Stimulated activated CD4-positive, alpha-beta T cell treated with anti-CD3 and anti-CD28 coated beads, Interleukin-2, amount 100 ng/mL, for 24 hours (primary cell): ENCODE data around the gene GRM4.

Experiments
- DNase-seq, 2 donors: peaks; one replicate each; pipeline ENCODE4 v3.0.0-alpha.2; 2020

The GRM4 gene

DNA sequence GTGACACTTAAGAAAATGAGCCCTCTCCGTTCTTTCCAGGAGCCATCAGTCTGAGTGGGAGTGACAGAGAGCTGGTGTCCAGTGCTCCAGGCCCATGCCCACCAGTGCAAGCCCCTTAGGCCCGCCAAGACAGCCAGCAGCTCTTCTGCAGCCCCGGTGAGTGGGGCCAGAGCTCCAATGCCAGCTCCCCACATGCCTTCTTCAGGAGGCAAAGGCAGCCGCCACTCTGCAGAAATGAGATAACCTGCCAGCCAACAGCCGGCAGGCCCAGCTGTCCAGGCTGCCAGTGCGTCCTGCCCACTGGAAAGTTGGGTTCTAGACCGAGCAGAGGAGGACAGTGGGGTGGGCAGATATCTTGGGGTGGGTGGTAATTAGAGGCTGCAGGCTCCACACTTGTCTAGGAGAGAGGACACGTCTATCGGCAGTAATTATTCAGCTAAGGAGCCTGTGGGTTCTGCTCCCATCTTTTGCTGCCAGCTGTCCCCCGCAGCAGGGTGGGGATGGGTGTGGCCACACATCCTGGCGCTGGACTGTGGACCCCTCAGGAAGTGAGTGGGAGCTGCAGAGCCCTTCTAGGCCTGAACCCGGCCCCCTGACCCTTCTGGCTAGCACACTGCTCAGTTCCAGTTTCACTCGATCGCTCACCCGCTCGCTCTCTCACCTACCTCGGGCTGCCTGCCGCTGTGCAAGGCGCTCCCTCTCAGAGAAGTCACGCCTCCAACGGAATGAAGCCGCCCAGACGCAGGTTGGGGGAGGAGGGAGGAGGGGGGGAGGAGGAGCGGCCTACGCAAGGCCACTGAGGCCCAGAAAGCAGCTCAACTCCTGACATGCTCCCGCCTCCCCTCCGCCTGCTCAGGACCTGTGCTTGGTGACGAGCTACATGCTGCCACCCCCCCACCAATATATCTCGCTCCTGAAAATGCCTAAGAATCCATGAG lies 3.6 kb downstream of the GRM4 start:
- DNase-seq: peak in 1 of 2 donors; percentile 35

DNA sequence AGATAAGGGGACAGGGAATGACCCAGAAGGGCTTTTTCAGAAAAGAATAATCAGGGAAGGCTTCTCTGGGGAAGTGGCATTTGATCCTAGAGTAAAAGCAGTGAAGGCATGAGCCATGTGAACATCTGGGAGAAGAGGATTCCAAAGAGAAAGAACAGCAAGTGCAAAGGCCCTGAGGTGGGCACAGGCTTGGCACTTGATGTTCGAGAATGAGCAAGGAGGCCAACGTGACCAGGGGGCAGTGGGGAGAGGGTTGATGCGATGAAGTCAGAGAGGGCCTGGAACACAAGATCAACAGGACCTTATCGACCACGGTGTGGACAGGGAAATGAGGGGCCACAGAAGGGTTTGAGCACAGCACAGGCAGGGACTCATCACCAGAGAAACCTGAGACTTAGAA lies 5.8 kb downstream of the GRM4 start:
- no peak for DNase-seq

DNA sequence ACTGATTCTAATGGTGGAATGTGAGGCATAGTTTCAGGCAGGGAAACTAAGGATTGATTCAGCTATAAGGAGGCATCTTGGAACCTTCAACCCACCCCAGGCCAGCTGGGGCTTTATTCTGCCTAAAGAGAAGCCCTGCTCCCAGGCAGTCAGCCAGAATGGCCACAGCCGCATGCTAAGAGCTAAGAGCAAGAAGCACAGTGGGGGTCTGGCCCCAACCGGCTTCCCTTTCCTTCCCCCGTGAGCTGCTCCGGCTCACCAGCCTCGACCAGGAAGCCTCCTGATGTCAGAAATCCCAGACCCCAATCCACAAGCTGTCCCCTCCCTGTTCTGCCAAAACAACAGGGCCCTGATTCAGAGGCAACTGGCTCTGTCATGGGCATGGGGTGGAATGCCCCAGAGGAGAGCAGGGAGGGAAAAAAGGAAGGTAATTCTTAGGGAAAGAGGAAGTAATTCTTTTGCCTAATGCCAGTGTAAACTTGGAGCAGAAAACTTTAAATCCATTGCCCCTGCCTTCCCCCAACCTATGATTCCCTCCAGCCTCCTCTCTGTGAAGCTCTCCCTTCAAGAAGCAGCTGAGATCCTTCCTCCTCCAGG lies 6.9 kb downstream of the GRM4 start:
- no peak for DNase-seq

DNA sequence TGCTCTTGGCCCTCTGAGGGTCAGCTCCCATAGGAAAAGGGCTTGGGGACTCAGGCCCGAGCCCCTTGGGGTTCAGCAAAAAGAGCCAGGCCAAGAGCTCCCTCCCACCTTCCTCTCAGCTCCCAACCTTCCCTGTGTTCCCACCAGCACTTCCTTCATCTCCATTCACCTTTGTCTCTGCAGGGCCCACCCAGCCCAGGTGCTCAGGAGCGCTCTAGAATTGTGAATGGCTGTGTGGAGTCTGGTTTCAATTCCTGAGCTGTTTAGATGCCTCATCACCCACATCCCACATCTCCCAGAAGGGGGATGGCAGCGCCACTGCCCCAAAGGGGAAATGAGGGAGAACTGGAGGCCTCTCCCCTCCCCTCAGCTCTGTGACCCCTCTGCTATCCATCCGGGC lies 7.7 kb downstream of the GRM4 start:
- no peak for DNase-seq

DNA sequence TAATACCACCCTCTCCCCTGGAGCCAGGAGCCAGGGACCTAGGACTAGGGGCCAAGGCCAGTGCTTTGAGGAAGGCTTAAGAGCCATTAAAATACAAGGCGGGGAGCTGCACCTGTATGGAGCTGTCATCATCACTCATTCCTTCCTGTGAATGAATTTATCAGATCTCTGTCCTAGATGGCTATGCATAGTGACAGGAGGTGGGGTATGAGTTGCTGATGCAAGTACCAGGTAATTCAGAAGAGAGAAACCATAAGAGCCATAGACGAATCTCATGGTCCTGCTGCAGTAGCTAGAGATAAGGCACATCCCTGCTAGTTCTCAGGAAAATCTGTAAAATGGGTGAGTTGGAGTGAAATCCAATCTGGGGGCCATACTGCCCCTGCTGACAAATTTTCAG lies 10.3 kb downstream of the GRM4 start:
- DNase-seq: no peak

DNA sequence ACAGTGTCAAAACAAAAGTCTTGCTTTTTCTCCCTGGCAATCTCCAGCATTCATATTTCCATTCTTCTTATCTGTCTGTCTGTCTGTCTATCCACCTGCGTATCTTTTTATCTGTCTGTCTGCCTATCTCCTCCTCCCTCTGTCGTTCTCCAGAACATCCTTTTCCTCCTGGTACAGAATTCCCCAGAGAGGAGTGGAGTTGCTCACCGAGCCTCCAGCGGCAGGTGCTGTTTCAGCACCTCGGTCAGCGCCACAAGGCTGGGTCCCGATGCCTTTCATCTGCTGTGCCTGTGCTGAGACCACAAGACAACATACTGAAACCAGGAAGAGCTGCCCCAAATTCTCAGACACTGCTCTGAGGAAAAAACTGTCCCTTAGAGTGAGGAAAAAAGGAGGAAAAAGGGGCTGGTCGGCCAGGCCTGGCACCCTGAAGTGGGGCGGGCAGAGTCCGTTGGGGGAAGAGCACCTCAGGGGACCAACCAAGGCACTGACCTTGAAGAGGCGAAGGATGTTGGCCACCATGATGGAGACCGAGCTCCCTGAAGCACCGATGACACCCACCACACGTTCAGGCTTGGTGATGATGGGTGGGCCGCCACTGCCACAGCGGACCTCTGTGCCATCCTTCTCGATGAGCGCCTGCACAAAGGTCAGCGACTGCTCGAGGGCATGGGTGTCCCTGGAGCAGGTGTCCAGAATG lies 13.3 kb downstream of the GRM4 start:
- peak; percentile 40 to 45 for DNase-seq

GRCh38 chr6:34131326-34132290 lies 14.3 kb downstream of the GRM4 start:
- DNase-seq: no peak

DNA sequence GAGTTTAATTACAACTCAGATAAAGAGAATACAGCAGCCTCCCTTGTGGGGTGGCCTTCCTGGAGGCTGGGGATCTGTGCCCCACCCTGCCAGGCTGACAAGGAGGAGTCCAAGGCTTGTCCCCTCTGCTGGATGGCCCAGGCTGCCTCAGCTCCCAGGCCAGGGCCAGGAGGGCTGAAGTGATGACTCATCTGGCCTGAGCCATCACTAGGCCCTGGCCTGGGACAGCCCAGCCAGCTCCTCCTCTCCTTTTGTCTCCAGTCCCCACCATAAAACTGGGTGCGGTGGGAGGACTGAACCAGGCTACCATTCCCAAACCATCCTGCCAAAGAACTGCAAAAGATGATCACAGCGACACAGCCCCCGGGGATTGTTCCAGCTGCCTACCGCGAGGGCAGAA lies 15.0 kb downstream of the GRM4 start:
- no peak for DNase-seq

DNA sequence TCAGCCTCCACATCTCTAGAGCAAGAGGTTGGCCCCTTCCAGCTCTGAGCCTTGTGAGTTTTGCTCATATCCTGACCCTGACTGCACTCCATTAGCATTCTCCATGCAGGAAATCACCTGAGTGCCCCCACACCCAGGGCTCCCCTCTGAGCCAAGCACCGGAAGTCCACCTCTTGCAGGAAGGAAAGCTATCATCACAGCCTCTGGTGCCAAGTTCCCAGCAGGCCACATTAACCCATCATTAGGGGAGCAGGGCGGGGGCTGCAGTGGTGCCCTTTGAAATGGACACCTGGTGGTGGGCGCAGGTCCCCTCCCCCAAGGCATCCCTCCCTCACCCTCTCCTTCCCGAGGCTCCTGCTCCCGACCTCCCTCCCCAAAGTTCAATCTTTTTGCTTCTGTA lies 16.1 kb downstream of the GRM4 start:
- no peak for DNase-seq

DNA sequence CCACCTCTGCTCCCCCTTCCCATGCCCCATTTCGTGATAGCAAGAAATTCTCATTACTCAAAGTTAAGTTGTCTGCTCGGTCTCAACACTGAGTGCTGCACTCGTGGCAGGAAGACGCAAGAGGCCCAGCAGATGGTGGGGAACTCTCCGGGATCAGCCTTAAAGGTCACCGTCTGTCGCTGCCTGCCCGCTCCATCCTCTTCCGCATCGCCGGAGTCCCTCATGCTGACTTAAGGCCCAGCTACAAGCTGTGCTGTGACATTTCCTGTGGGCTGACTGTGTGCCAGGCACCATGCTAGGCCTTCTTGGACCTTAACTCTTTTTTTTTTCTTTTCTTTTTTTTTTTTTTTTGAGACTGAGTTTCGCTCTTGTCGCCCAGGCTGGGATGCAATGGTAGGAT lies 17.8 kb downstream of the GRM4 start:
- no peak for DNase-seq

GRCh38 chr6:34126419-34126818 lies 19.5 kb downstream of the GRM4 start:
- DNase-seq: no peak

DNA sequence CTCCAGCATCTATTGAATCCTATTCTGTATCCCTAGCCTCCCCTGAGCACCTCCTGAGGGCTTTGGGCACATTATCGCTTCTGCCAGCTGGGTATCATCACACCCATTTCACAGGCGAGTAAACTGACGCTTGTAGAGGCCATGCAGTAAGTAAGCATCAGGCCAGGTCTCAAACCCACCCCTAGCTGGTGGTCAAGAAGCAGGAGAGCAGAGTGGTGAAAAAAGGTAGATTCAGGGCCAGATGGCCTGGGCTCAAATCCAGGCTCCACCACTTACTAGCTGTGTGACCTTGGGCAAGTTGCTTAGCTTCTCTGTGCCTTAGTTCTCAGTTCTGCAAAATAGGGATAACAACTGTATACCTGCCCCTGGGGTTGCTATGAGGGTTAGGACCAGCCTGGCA lies 19.9 kb downstream of the GRM4 start:
- DNase-seq: no peak

DNA sequence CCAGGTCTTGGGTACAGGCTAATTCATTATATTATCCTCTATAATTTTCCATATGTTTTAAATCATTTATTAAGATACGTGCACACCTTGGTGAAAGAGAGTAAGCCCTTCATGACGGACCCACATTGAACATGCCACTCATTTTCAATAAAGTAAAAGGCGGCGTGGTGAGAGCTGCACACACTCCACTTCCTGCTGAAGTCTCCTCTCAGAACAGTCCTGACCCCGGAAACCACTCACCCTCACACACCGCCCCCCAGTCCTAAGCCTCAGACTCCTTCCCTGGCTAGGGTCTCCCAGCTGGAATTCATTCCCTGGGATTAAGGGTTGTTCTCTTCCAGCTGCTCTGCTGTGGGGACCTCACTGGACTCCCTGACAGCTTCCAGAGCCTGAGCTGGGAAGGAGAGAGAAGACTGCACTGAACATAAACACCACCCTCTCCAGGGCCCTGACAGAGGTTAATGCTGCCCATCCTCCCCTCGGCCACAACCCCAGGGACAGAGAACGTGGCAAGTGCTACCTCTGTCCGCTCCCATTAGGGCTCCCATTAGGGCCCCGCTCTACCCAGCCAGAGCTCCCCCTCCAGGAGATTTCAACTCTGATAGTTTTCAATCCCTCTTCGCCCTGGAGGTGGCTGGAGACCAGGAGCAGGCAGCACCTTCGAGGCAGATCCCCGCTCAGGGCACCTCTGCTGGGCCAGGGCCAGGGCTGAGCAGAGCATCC lies 24.8 kb downstream of the GRM4 start:
- DNase-seq: no peak

GRCh38 chr6:34115915-34116314 lies 30.0 kb downstream of the GRM4 start:
- DNase-seq: no peak

DNA sequence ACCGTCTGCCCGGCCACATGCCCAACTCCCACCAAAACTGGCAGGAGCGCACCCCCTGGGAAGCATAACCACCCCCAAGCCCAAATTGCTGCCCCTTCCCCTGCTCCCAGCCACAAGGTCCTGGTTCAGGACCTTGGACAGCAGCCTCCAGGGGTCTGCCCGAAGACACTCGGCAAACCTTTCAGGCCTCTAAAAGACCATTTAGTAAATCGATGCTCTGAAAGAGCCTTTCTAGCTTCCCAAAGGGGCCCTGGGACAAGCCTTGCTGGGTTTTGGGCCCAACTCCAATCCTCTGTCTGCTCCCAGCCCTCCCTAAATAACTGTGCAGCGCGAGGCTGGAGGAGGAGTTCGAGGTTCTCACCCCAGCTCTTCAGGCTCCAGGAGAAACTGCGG lies 30.5 kb downstream of the GRM4 start:
- peak; percentile 21 to 22 for DNase-seq

GRCh38 chr6:34114695-34115402 lies 31.0 kb downstream of the GRM4 start:
- no peak for DNase-seq

- no peak for DNase-seq
Observed at GRCh38 chr6:34113532-34113931, 32.4 kb downstream of the GRM4 start.

DNA sequence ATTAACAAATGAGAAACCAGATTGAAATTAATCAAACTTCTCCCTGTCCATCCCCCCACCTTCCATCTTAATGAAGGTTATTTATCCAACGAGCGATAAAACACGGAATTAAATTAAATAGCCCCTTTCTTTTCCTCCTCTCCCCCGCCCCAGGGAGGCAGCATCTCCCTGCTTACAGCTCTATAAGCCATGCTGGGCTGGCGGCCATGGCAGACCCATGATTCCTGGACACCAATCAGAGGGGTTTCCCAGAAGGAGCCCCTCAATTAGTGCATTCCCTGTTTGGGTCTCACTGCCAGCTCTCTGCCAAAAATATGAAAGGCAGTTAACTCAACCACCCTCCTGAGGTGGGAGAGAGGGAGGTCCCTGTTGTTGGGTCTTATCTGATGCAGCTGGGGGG lies 33.8 kb downstream of the GRM4 start:
- DNase-seq: no peak

DNA sequence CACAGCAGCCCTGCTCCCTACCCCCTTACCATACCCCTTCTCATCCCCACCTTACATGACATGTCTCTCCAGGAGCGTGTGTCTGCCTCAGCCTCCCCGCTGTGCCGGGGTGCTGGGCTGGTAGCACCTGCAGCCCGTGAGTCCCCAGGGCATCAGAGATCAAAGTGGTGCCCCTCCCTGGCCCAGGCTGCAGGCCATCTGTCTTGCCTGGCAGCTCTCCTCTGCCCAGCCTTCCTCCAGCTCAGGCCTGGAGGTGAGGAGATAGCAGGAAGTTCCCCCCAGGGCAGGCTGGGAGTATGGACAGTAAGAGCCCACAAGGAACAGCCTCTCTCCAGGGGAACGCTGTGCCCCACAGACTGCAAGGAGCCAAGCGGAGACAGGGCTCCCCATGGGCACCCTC lies 35.3 kb downstream of the GRM4 start:
- DNase-seq: no peak

- DNase-seq: no peak
Observed at GRCh38 chr6:34108176-34108575, 37.7 kb downstream of the GRM4 start.

DNA sequence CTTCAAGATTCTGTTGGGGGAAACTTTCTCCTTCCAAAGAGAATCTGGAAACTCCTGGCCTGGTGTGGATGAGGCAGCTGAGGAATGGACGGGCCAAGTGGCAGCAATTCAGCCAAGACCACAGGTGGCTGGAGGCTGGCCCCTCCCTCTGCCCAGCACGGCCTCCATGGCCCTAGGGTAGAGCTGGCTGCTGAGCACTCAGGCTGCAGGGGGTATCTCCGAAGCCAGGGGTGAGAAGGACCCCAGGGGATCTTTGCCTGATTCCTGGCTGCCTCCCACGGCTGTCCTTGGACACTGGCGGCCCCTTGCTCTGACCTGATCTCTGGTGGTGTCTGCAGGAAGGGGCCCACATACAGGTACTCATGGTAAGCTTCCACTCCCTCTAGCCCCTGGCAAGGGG lies 39.0 kb downstream of the GRM4 start:
- DNase-seq: no peak
